Measurements from ENCODE around the gene CHTF18. TPM values are rescaled to one million over a fixed set of nuclear protein-coding genes. Genes with fewer than 3 reads are reported as not detected.

CHTF18 gene
- total and polyA plus RNA-seq, 9 donors: 0.32 to 25.5 (median 18.7) TPM

DNA sequence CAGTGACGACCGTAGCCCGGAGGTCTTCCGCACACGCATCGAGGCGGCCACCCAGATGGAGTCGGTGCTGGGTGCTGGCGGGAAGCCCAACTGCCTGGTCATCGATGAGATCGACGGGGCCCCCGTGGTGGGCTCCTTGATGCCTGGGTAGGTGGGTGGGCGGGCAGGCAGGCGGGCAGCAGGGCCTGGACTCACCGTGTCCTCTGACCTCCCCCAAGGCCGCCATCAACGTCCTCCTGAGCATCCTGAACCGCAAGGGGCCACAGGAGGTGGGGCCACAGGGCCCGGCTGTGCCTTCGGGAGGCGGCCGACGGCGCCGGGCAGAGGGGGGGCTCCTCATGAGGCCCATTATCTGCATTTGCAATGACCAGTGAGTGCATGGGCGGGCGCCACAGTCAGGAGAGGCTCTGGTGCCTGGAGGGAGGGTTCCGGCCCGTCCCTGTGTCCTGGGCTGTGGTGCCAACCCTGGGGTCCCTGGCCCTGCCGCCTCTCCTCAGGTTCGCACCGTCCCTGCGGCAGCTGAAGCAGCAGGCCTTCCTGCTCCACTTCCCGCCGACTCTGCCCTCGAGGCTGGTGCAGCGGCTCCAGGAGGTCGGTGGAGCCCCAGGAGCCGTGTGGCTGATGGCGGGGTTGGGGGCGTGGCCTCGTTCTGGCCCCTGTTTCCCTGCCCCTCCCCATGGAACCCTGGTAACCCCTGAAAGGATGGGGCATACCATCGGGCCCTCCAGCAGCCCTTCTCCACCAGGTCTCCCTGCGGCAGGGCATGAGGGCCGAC is 4.0 kb downstream of the CHTF18 start:
- Histone ChIP-seq H3K4me1 (ENCODE audit: insufficient read depth) (peaks cover 8% of the 10 kb centered on the region), H3K4me3 (no peak overlapping the region), H3K9me3 (no peaks in the 10 kb centered on the region), H3K27ac (no peak overlapping the region), H3K27me3 (no peaks in the 10 kb centered on the region), H3K36me3 (no peaks in the 10 kb centered on the region)
- WGBS, 3 donors: 87 to 91% (median 91%) methylated on average over 36 to 46 of the region's 46 CpGs
- DNase-seq: no peak
- TF ChIP-seq POLR2A (IDR thresholded peaks at IDR 0.05) (no peak), EP300 (IDR thresholded peaks at IDR 0.05) (no peak)
- TF ChIP-seq, protein P1, sequence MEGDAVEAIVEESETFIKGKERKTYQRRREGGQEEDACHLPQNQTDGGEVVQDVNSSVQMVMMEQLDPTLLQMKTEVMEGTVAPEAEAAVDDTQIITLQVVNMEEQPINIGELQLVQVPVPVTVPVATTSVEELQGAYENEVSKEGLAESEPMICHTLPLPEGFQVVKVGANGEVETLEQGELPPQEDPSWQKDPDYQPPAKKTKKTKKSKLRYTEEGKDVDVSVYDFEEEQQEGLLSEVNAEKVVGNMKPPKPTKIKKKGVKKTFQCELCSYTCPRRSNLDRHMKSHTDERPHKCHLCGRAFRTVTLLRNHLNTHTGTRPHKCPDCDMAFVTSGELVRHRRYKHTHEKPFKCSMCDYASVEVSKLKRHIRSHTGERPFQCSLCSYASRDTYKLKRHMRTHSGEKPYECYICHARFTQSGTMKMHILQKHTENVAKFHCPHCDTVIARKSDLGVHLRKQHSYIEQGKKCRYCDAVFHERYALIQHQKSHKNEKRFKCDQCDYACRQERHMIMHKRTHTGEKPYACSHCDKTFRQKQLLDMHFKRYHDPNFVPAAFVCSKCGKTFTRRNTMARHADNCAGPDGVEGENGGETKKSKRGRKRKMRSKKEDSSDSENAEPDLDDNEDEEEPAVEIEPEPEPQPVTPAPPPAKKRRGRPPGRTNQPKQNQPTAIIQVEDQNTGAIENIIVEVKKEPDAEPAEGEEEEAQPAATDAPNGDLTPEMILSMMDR (IDR thresholded peaks at IDR 0.05): no peak
- intact Hi-C loops (cut with DNase I): no loop called here

DNA sequence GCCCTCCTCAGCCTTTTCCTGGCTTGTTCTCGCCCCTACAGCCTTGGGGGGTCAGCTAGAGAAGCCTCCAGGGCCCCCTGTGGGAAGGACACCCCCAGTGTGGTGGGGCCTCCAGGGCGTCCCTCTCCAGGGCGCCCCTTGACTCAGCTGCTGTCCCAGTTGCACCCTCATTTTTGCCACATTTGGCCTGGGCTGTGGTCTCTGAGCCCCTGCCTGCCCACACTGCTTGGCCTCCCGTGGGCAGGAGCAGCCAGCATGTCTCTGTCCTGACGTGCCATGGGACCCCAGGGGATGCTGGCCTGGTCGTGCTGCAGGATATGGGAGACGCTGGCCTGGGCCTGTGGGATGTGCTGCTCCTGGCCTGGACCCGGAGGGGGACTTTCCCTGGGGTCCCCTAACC is 5.0 kb downstream of the CHTF18 start:
- Histone ChIP-seq H3K9me3 (peaks cover 0 to 8% of the 10 kb centered on the region in 2 donors), H3K4me1 (ENCODE audit: insufficient read depth) (peaks cover 5% of the 10 kb centered on the region), H3K27me3 (no peaks in the 10 kb centered on the region), H3K36me3 (no peaks in the 10 kb centered on the region), H3K4me3 (no peak overlapping the region), H3K27ac (no peak overlapping the region)
- TF ChIP-seq POLR2A (IDR thresholded peaks at IDR 0.05): no peak
- TF ChIP-seq EP300 (IDR thresholded peaks at IDR 0.05): no peak
- TF ChIP-seq, protein P1 (IDR thresholded peaks at IDR 0.05): no peak
- intact Hi-C loops (cut with DNase I): no loop called here
- 86 to 89% (median 87%) methylated on average over 7 to 8 of the region's 8 CpGs for WGBS, 3 donors
- DNase-seq: no peak

DNA sequence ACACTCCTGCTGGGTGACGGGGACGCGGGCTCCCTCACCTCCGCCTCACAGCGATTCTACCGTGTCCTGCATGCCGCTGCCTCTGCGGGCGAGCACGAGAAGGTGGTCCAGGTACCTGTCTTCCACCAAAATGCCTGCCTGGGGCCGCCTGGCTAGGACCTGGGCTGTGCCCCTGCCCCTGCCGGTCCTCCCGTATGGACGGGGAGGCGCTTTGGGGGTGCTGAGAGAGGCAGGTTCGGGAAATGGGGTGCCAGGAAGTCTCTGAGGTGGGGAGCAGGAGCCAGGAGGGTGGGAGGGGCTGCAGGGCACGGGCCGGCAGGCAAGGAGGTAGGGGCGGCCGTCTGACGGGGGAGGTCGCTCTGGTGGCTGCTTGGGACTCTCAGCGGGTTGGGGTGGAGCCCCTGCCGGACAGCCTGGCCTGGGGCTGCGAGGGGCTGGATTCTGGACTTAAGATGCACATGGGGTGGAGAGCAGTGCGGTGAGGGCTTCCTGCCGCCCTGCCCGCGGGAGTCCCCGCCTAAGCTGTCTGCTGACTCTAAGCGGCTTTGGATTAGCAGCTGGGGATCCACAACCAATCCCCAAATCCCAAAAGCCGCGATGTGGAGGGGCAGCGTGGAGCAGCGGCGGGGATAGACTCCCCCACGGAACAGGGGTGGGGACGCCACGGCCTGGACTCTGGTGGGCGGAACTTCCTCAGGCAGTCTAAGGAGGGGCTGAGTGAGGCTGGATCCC is 5.8 kb downstream of the CHTF18 start:
- intact Hi-C loops (cut with DNase I): no loop called here
- Histone ChIP-seq H3K27me3 (no peaks in the 10 kb centered on the region), H3K4me1 (ENCODE audit: insufficient read depth) (peaks cover 1% of the 10 kb centered on the region), H3K27ac (no peak overlapping the region), H3K4me3 (no peak overlapping the region), H3K9me3 (peaks cover 0 to 10% of the 10 kb centered on the region in 2 donors), H3K36me3 (no peaks in the 10 kb centered on the region)
- DNase-seq: no peak
- WGBS, 3 donors: 87 to 88% (median 88%) methylated on average over 39 to 40 of the region's 40 CpGs
- TF ChIP-seq EP300 (IDR thresholded peaks at IDR 0.05): no peak
- no peak for TF ChIP-seq POLR2A (IDR thresholded peaks at IDR 0.05)
- TF ChIP-seq, protein P1 (IDR thresholded peaks at IDR 0.05): no peak

DNA sequence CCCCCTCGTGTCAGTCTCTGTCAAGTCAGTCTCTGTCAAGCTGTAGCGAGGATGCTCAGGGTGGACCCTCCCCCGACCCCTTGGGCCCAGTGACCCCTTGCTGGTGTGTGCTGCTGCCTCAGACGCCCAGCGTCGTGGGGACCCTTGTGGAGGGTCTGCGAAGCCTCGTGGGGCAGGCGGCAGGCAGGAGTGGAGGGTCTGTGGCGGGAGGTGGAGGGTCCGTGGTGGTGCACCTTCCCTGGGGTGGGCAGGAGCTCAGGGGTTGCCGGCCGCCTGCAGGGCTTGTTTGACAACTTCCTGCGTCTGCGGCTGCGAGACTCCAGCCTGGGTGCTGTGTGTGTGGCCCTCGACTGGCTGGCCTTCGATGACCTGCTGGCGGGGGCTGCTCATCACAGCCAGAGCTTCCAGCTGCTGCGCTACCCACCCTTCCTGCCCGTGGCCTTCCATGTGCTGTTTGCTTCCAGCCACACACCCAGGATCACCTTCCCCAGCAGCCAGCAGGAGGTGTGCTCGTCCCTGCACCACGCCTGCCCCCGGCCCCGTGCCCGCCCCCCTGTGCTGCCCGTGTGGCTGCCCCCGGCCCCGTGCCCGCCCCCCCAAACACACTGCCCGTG is 6.5 kb downstream of the CHTF18 start:
- H3K4me1 ChIP-seq (ENCODE audit: insufficient read depth): no peaks in the 10 kb centered on the region
- intact Hi-C loops (cut with DNase I): no loop called here
- no peaks in the 10 kb centered on the region for H3K36me3 ChIP-seq
- no peaks in the 10 kb centered on the region for H3K27me3 ChIP-seq
- H3K27ac ChIP-seq: no peak overlapping the region
- peaks cover 0 to 10% of the 10 kb centered on the region in 2 donors for H3K9me3 ChIP-seq
- TF ChIP-seq, protein P1 (IDR thresholded peaks at IDR 0.05): no peak
- TF ChIP-seq POLR2A (IDR thresholded peaks at IDR 0.05): no peak
- no peak for TF ChIP-seq EP300 (IDR thresholded peaks at IDR 0.05)
- no peak overlapping the region for H3K4me3 ChIP-seq
- no peak for DNase-seq
- WGBS, 3 donors: 67 to 82% (median 81%) methylated on average over 16 to 31 of the region's 31 CpGs
